ENCODE data around the gene BMPR1B.

DNA sequence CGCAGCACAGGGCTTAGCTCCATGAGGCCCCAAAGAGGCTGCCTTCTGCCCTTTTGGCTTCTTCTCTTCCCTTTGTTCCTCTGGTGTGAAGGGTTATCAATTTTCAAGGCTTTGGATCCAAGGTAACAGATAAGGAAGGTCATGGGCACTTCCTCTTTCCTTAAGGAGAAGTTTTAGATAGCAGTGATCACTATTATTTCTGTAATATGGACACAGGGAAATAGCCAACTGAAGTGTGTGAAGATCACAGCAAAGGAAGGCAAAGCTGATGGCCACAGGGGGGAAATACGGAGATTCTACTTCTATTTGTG, 424.2 kb downstream of the BMPR1B start:
- TF ChIP-seq, protein P1, sequence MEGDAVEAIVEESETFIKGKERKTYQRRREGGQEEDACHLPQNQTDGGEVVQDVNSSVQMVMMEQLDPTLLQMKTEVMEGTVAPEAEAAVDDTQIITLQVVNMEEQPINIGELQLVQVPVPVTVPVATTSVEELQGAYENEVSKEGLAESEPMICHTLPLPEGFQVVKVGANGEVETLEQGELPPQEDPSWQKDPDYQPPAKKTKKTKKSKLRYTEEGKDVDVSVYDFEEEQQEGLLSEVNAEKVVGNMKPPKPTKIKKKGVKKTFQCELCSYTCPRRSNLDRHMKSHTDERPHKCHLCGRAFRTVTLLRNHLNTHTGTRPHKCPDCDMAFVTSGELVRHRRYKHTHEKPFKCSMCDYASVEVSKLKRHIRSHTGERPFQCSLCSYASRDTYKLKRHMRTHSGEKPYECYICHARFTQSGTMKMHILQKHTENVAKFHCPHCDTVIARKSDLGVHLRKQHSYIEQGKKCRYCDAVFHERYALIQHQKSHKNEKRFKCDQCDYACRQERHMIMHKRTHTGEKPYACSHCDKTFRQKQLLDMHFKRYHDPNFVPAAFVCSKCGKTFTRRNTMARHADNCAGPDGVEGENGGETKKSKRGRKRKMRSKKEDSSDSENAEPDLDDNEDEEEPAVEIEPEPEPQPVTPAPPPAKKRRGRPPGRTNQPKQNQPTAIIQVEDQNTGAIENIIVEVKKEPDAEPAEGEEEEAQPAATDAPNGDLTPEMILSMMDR (IDR thresholded peaks at IDR 0.05; ENCODE audit: low read depth, low read length, missing input control): no peak
- TF ChIP-seq TAF1 (conservative IDR thresholded peaks at IDR 0.05): no peak

Data from liver (tissue), 3 donors.